A549 (cell line): Measurements from ENCODE around the gene TRIM7.

Source experiments
- FOSL2 ChIP-seq, 2 experiments: fragments of 450-650 bp in 1 of 2; fragments of >200 bp in 1 of 2; sonication (Bioruptor Twin) in 1 of 2; formaldehyde crosslinking; IDR thresholded peaks; 2 replicates each; pipeline versions ENCODE4 v1.5.0 to v1.6.1; 2016 to 2020; ENCODE audit warnings: mild to moderate bottlenecking in 1 of 2, moderate library complexity in 1 of 2
- MAFK ChIP-seq: fragments of 450-650 bp; IDR thresholded peaks from 2 replicates; pipeline ENCODE4 v1.6.1; 2014; ENCODE audit not compliant: partially characterized antibody
- RCOR1 ChIP-seq: fragments of 150-350 bp; IDR thresholded peaks from 2 replicates; pipeline ENCODE4 v1.6.1; 2014; ENCODE audit warnings: antibody characterized with exemption, low read length, low read depth
- TF ChIP-seq, protein P1 (sequence below): IDR thresholded peaks from 2 replicates; pipeline ENCODE4 v1.6.1; 2012
- TF ChIP-seq, protein P2 (sequence below): fragments of 450-650 bp; IDR thresholded peaks from 2 replicates; pipeline ENCODE4 v1.6.1; 2014; ENCODE audit warnings: antibody characterized with exemption
- TF ChIP-seq, protein P3 (sequence below): IDR thresholded peaks from 2 replicates; pipeline ENCODE4 v1.6.1; 2012

DNA sequence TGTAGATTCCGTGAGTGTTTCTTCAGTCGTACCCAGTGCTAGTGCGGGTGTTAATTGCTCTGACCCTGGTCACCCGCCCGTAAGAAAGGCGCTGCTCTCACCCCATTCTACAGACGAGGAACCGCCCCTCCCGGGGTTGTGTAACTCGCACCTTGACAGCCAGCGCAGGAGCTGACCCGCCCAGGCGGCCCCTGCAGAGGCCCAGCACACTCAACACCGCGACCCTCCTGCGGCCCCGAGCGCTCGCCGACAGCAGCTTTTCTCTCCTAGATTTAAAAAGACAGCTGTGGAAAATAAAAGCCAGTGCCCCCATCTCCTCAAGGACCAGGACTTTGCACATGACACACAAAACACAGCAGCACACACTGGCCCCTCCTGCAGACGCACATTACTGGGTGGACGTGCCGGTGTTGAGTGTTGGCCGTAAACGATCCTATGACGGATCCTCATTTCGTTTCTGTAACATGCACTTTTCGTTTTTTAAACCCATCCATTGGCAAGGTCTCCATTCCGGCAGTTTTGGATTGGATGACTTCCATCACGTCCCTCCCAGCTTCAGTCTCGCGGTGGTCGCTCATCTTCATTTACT lies 34.7 kb downstream of the TRIM7 start:
- TF ChIP-seq, protein P1, sequence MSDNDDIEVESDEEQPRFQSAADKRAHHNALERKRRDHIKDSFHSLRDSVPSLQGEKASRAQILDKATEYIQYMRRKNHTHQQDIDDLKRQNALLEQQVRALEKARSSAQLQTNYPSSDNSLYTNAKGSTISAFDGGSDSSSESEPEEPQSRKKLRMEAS, result no peak
- TF ChIP-seq, protein P2, sequence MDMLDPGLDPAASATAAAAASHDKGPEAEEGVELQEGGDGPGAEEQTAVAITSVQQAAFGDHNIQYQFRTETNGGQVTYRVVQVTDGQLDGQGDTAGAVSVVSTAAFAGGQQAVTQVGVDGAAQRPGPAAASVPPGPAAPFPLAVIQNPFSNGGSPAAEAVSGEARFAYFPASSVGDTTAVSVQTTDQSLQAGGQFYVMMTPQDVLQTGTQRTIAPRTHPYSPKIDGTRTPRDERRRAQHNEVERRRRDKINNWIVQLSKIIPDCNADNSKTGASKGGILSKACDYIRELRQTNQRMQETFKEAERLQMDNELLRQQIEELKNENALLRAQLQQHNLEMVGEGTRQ, result no peak
- TF ChIP-seq, protein P3, sequence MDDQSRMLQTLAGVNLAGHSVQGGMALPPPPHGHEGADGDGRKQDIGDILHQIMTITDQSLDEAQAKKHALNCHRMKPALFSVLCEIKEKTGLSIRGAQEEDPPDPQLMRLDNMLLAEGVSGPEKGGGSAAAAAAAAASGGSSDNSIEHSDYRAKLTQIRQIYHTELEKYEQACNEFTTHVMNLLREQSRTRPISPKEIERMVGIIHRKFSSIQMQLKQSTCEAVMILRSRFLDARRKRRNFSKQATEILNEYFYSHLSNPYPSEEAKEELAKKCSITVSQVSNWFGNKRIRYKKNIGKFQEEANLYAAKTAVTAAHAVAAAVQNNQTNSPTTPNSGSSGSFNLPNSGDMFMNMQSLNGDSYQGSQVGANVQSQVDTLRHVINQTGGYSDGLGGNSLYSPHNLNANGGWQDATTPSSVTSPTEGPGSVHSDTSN, result no peak
- TF ChIP-seq FOSL2 (IDR thresholded peaks at IDR 0.05) (no peak), FOSL2 (CRISPR knock-in tag; IDR thresholded peaks at IDR 0.05) (no peak), RCOR1 (no peak), MAFK (no peak)
